CD4-positive, alpha-beta T cell treated with Interleukin-10 for 1 hour (primary cell): ENCODE data around the gene LUZP2.
"Not testable (repeated sequence)": the region's sequence is repeated elsewhere in the genome, so short reads cannot be mapped to it uniquely, and the experiment has no call there.

Experiments used
- DNase-seq: peaks from one replicate; pipeline ENCODE4 v3.0.0-alpha.2; 2020

Gene LUZP2

GRCh38 chr11:24932110-24933000 is 435.5 kb downstream of the LUZP2 start:
- no peak for DNase-seq

- DNase-seq = no peak
Measured at GRCh38 chr11:24934733-24935439, 438.0 kb downstream of the LUZP2 start.

- no peak for DNase-seq
Measured at GRCh38 chr11:24944891-24945290, 448.0 kb downstream of the LUZP2 start.

- DNase-seq = no peak
Measured at GRCh38 chr11:24949406-24949805, 452.6 kb downstream of the LUZP2 start.

- no peak for DNase-seq
Measured at GRCh38 chr11:24963852-24964251, 467.0 kb downstream of the LUZP2 start.

- no peak for DNase-seq
Measured at GRCh38 chr11:24965748-24966147, 468.9 kb downstream of the LUZP2 start.

- not testable (repeated sequence) for DNase-seq
Measured at GRCh38 chr11:24993903-24994302, 497.1 kb downstream of the LUZP2 start.

- not testable (repeated sequence) for DNase-seq
Measured at GRCh38 chr11:24999929-25000328, 503.1 kb downstream of the LUZP2 start.

- DNase-seq = no peak
Measured at GRCh38 chr11:25037431-25037830, 540.6 kb downstream of the LUZP2 start.

- DNase-seq = no peak
Measured at GRCh38 chr11:25038131-25038530, 541.3 kb downstream of the LUZP2 start.

- no peak for DNase-seq
Measured at GRCh38 chr11:25039165-25039564, 542.3 kb downstream of the LUZP2 start.

GRCh38 chr11:25048632-25049031 is 551.8 kb downstream of the LUZP2 start:
- no peak for DNase-seq

- DNase-seq = no peak
Measured at GRCh38 chr11:25052844-25053243, 556.0 kb downstream of the LUZP2 start.

GRCh38 chr11:25057861-25058260 is 561.0 kb downstream of the LUZP2 start:
- no peak for DNase-seq

GRCh38 chr11:25065746-25066145 is 568.9 kb downstream of the LUZP2 start:
- DNase-seq = no peak

- no peak for DNase-seq
Measured at GRCh38 chr11:25066706-25067105, 569.9 kb downstream of the LUZP2 start.

- no peak for DNase-seq
Measured at GRCh38 chr11:25068451-25068850, 571.6 kb downstream of the LUZP2 start.

- no peak for DNase-seq
Measured at GRCh38 chr11:25094085-25094802, 597.4 kb downstream of the LUZP2 start.

- DNase-seq = no peak
Measured at GRCh38 chr11:25119416-25119815, 622.6 kb downstream of the LUZP2 start.
